DND-41 (cell line): Measurements from ENCODE around the gene RPRD1A.

Experiments used
- ATAC-seq: fragments of 200-7000 bp; cut with Tn5 transposase; 3 replicates; pipeline ENCODE4 v1.9.1; 2021; ENCODE audit warnings: low read depth; ENCODE audit not compliant: insufficient read depth
- DNase-seq: peaks from one replicate; pipeline ENCODE4 v3.0.0-alpha.2; 2020
- H2AFZ ChIP-seq: 2 replicates; pipeline ENCODE4 v1.6.0; 2012; ENCODE audit warnings: low read depth, low read length
- H3K27ac ChIP-seq: 2 replicates; pipeline ENCODE4 v1.5.1; 2012; ENCODE audit warnings: low read length, inconsistent platforms
- H3K27me3 ChIP-seq: fragments of 200-600 bp; sonication (generic); 2 replicates; pipeline ENCODE4 v1.6.0; 2012; ENCODE audit warnings: low read length, mild to moderate bottlenecking, inconsistent platforms; ENCODE audit not compliant: insufficient read depth, poor library complexity
- H3K36me3 ChIP-seq: 2 replicates; pipeline ENCODE4 v1.5.1; 2012; ENCODE audit warnings: low read length, inconsistent platforms; ENCODE audit not compliant: insufficient read depth
- H3K4me1 ChIP-seq: 2 replicates; pipeline ENCODE4 v1.5.1; 2012; ENCODE audit warnings: mild to moderate bottlenecking, low read length; ENCODE audit not compliant: insufficient read depth
- H3K4me2 ChIP-seq: 2 replicates; pipeline ENCODE4 v1.6.0; 2012; ENCODE audit warnings: mild to moderate bottlenecking, moderate library complexity, low read length, inconsistent platforms; ENCODE audit not compliant: insufficient read depth
- H3K4me3 ChIP-seq, 2 experiments: fragments of 200-600 bp in 1 of 2; shearing (Covaris generic) in 1 of 2; 2 replicates each; pipeline ENCODE4 v1.5.1; 2012 to 2016; ENCODE audit warnings: inconsistent platforms in 2 of 2, low read length in 2 of 2, mild to moderate bottlenecking in 2 of 2, low read depth in 1 of 2, moderate library complexity in 1 of 2
- H3K79me2 ChIP-seq: 2 replicates; pipeline ENCODE4 v1.6.0; 2012; ENCODE audit warnings: low read length, inconsistent platforms; ENCODE audit not compliant: insufficient read depth
- H3K9ac ChIP-seq: 2 replicates; pipeline ENCODE4 v1.6.0; 2012; ENCODE audit warnings: low read depth, mild to moderate bottlenecking, inconsistent platforms, low read length, moderate library complexity
- H3K9me3 ChIP-seq: 2 replicates; pipeline ENCODE4 v1.5.1; 2012; ENCODE audit warnings: low read length, moderate library complexity, mild to moderate bottlenecking, inconsistent platforms; ENCODE audit not compliant: insufficient read depth, severe bottlenecking
- H4K20me1 ChIP-seq: 2 replicates; pipeline ENCODE4 v1.6.0; 2012; ENCODE audit warnings: low read length; ENCODE audit not compliant: insufficient read depth
- EZH2 ChIP-seq: IDR thresholded peaks from 3 replicates; pipeline ENCODE4 v1.6.1; 2012; ENCODE audit warnings: borderline replicate concordance, low read depth, mild to moderate bottlenecking, moderate library complexity, low read length, inconsistent platforms; ENCODE audit not compliant: severe bottlenecking
- TF ChIP-seq, protein P1 (sequence below): IDR thresholded peaks from 2 replicates; pipeline ENCODE4 v1.5.1; 2012; ENCODE audit warnings: borderline replicate concordance, low read length, moderate library complexity, mild to moderate bottlenecking; ENCODE audit not compliant: poor library complexity, severe bottlenecking; ENCODE audit errors: extremely low read depth

Gene RPRD1A

DNA sequence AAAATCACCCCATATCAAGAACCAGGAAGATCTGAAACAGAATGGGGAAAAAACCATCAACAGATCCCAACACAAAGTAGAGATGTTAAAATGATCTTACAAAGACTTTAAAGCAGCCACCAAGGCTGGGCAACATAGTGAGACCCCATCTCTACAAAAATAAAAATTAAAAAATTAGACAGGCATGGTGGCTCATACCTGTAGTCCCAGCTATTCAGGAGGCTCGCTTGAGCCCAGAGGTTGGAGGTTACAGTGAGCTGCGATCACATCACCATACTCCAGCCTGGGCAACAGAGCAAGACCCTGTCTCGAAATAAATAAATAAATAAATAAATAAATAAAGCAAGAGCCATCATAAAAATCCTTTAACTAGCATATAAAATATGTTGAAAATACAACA, 20.5 kb downstream of the RPRD1A start:
- Histone ChIP-seq H3K9me3 (peaks cover 16% of the 10 kb centered on the region), H3K9ac (no peak overlapping the region), H3K4me1 (no peaks in the 10 kb centered on the region), H2AFZ (no peak overlapping the region), H3K36me3 (peaks cover 5% of the 10 kb centered on the region; the same call in 1 of the 2 replicates), H3K79me2 (peaks cover 100% of the 10 kb centered on the region), H3K27me3 (no peaks in the 10 kb centered on the region), H3K27ac (no peak overlapping the region), H3K4me3 (no peak overlapping the region), H3K4me2 (no peak overlapping the region), H4K20me1 (peaks cover 13% of the 10 kb centered on the region)
- ATAC-seq (no peak), DNase-seq (no peak)
- no peak for TF ChIP-seq EZH2
- TF ChIP-seq, protein P1, sequence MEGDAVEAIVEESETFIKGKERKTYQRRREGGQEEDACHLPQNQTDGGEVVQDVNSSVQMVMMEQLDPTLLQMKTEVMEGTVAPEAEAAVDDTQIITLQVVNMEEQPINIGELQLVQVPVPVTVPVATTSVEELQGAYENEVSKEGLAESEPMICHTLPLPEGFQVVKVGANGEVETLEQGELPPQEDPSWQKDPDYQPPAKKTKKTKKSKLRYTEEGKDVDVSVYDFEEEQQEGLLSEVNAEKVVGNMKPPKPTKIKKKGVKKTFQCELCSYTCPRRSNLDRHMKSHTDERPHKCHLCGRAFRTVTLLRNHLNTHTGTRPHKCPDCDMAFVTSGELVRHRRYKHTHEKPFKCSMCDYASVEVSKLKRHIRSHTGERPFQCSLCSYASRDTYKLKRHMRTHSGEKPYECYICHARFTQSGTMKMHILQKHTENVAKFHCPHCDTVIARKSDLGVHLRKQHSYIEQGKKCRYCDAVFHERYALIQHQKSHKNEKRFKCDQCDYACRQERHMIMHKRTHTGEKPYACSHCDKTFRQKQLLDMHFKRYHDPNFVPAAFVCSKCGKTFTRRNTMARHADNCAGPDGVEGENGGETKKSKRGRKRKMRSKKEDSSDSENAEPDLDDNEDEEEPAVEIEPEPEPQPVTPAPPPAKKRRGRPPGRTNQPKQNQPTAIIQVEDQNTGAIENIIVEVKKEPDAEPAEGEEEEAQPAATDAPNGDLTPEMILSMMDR = no peak

DNA sequence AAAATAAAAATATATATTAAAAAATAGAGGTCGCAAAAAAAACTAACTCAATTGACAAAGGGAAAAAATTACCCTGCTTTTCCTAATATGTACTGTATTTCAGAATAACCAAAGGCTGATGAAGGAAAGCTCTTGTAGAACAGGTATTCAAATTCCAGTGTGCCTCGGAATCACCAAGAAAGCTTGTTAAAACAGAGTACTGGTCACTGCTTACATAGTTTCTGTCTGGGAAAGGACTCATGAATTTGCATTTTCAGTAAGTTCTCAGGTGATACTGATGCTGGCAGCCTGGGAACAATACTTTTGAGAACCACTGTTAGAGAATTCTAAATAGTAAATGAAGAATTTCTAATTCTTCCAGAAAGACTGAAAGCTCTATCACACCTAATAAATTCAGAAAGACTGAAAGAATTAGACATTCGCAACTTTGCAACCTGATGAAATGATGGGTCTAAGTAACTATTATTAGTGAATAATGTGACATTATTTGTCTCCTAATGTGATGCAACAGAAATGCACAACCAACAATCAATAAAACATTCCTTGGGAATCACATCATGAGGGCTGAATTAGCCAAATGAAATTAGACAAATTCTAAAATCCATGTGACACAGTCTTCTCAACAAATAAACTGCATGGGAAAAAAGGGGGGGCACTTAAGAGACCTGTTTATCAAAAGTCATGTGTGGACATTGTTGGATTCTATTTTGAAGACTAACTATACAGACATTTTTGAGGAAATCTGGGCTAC, 21.9 kb downstream of the RPRD1A start:
- ATAC-seq = no peak
- Histone ChIP-seq H3K27ac (no peak overlapping the region), H3K4me1 (no peaks in the 10 kb centered on the region), H4K20me1 (peaks cover 19% of the 10 kb centered on the region), H3K79me2 (peaks cover 100% of the 10 kb centered on the region), H3K4me3 (no peak overlapping the region), H2AFZ (no peak overlapping the region), H3K9ac (no peak overlapping the region), H3K36me3 (peaks cover 10% of the 10 kb centered on the region), H3K4me2 (no peak overlapping the region), H3K27me3 (no peaks in the 10 kb centered on the region), H3K9me3 (peaks cover 14% of the 10 kb centered on the region)
- no peak for TF ChIP-seq EZH2
- no peak for DNase-seq

DNA sequence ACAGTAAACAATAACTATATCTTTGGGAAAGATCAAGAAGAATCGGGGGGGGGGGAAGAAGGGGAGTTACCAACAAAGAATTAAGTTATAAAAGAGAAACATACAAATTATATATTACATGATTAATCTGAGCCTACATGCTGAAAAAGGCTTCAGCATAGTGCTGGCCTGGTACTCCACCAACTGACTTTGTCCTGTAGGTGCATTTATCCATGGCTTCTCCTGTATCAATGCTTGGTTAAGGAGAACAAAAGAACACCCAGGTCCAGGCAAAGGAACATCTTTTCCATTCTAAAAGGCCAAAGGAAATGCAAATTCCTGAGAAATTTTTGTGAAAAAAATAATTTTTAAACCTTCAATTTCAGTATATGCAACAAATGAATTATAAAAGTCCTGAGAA, 24.2 kb downstream of the RPRD1A start:
- H3K36me3 ChIP-seq = peaks cover 29% of the 10 kb centered on the region
- H3K9ac ChIP-seq = no peak overlapping the region
- ATAC-seq = no peak
- H2AFZ ChIP-seq = no peak overlapping the region
- H3K27ac ChIP-seq = no peak overlapping the region
- no peak overlapping the region for H3K4me3 ChIP-seq
- H4K20me1 ChIP-seq = peaks cover 19% of the 10 kb centered on the region
- no peak overlapping the region for H3K4me2 ChIP-seq
- DNase-seq = no peak
- peaks cover 32% of the 10 kb centered on the region for H3K9me3 ChIP-seq
- no peaks in the 10 kb centered on the region for H3K4me1 ChIP-seq
- TF ChIP-seq, protein P1 = no peak
- no peak for TF ChIP-seq EZH2
- peaks cover 100% of the 10 kb centered on the region for H3K79me2 ChIP-seq
- H3K27me3 ChIP-seq = no peaks in the 10 kb centered on the region

DNA sequence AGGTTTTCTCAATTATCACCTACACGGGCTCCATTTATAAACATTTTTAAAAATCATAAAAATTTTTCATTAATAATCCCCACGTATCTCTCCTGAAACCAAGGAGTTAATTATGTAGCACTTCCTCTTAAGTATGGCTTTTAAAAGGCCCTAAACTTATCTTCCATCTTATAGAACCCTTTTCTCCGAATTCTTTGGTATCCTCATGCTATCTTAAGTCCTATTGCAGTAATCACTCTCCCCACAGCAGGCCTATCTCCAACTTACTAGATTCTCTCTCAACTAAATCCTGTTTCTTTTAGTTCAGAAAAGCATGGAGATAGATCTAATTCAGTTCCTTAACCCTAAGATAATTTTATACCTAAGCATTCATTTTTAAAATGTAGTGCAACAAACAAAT, 26.2 kb downstream of the RPRD1A start:
- H2AFZ ChIP-seq = no peak overlapping the region
- TF ChIP-seq, protein P1 = no peak
- TF ChIP-seq EZH2 = no peak

More for the DNA sequence above, 26.2 kb downstream of the RPRD1A start:
- ATAC-seq (no peak), DNase-seq (no peak)
- H3K79me2 ChIP-seq = peaks cover 100% of the 10 kb centered on the region
- peaks cover 10% of the 10 kb centered on the region for H4K20me1 ChIP-seq
- no peak overlapping the region for H3K4me3 ChIP-seq
- no peak overlapping the region for H3K9ac ChIP-seq
- no peaks in the 10 kb centered on the region for H3K4me1 ChIP-seq
- H3K27ac ChIP-seq = no peak overlapping the region
- H3K27me3 ChIP-seq = no peaks in the 10 kb centered on the region
- H3K9me3 ChIP-seq = peaks cover 32% of the 10 kb centered on the region
- H3K36me3 ChIP-seq = peaks cover 30% of the 10 kb centered on the region
- no peak overlapping the region for H3K4me2 ChIP-seq
